ENCODE measurements around the gene SPRY1.

SPRY1 gene

DNA sequence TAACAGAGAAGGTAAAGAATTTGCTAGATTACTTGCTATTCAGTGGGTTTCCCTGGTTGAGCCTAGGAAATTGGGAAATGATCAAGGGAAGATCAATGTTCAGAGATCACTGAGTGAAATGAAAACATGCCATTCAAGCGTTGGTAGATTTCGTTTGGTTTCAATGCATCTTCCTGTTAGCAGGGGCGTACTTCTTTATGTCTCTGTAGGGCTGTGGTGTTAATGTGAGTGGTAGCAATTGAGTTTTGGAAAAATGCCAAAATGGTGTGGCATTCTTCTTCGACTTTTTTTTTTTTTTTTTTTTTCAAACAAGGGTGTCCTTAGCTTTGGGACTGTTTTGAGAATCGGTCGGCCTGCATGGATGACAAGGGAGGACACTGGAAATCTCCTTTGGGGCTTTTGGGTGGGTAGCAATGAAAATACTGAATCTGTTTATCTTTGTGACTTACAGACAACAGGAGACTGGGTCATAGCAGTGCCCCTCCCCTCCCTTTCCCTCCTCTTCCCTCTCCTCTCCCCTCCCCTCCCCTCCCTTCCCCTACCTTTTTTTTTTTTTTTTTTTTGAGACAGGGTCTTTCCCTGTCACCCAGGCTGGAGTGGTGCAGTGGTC lies 50.4 kb downstream of the SPRY1 start:
- DNase-seq, result no peak

- DNase-seq, result no peak
These were observed 52.8 kb downstream of the SPRY1 start for GRCh38 chr4:123449362-123449761.

DNA sequence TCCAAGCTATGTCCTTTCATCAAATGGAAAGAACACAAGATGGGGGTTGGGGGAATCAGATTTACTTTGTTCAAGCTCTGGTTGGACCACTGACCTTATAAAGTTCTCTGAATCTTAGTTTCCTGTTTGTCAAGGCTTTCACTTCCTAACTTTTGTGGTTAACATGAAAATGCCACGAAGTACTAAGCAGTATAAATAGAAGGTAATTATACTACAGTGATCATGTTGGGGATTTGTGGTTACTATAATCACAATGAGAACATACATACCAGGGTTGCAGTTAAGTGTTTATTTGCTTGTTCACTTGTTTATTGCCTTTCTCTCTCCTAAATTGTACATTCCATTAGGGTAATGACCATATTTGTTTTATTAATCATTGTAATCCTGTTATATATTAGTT lies 53.2 kb downstream of the SPRY1 start:
- DNase-seq, result no peak

DNA sequence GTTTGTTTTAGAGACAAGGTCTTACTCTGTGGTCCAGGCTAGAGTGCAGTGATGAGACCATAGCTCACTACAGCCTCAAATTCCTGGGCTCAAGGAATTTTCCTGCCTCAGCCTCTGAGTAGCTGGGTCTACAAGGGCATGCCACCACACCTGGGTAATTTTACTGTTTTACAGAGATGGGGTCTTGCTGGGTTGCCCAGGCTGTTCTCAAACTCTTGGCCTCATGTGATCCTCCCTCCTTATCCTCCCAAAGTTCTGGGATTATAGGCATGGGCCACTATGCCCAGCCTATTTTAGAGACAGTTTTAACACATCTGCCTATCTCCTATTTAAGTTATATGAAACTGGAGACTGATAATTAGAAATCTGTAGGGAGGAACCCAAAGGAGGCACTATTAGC lies 53.8 kb downstream of the SPRY1 start:
- no peak for DNase-seq

- no peak for DNase-seq
These were observed 56.0 kb downstream of the SPRY1 start for GRCh38 chr4:123452616-123453015.

GRCh38 chr4:123453061-123453680 lies 56.6 kb downstream of the SPRY1 start:
- no peak for DNase-seq

All from activated CD4-positive, alpha-beta T cell treated with anti-CD3 and anti-CD28 coated beads, Interleukin-2, amount 50 U/mL, for 4 hours (primary cell).